Neural progenitor cell (in vitro differentiated cells): ENCODE results near the gene FAM167B. TPM values are rescaled to one million over a fixed set of nuclear protein-coding genes. Genes with fewer than 3 reads are reported as not detected.
"Not testable (repeated sequence)": the region's sequence is repeated elsewhere in the genome, so short reads cannot be mapped to it uniquely, and the experiment has no call there.

ENCODE experiments used
- DNase-seq: peaks from one replicate; pipeline ENCODE4 v3.0.0-alpha.2; 2016; ENCODE audit warnings: low spot score
- H2AFZ ChIP-seq: fragments of 200-600 bp; sonication (generic); replicated peaks from 2 replicates; pipeline ENCODE4 v1.6.1; 2016; ENCODE audit warnings: antibody characterized with exemption
- H3F3A ChIP-seq: fragments of 200-600 bp; sonication (generic); 2 replicates; pipeline ENCODE4 v1.6.1; 2016; ENCODE audit warnings: antibody characterized with exemption, low read depth
- H3K27ac ChIP-seq: fragments of 200-600 bp; sonication (generic); 2 replicates; pipeline ENCODE4 v1.5.1; 2016; ENCODE audit warnings: mild to moderate bottlenecking
- H3K27me3 ChIP-seq: fragments of 200-600 bp; sonication (generic); 2 replicates; pipeline ENCODE4 v1.6.1; 2016; ENCODE audit warnings: mild to moderate bottlenecking, moderate library complexity
- H3K36me3 ChIP-seq: fragments of 200-600 bp; sonication (generic); 2 replicates; pipeline ENCODE4 v1.5.1; 2016
- H3K4me1 ChIP-seq: fragments of 200-600 bp; sonication (generic); 2 replicates; pipeline ENCODE4 v1.6.1; 2016; ENCODE audit warnings: mixed run types
- H3K4me2 ChIP-seq: fragments of 200-600 bp; sonication (generic); 2 replicates; pipeline ENCODE4 v1.6.1; 2016
- H3K4me3 ChIP-seq: fragments of 200-600 bp; sonication (generic); 2 replicates; pipeline ENCODE4 v1.5.1; 2016
- H3K79me2 ChIP-seq: fragments of 200-600 bp; sonication (generic); 2 replicates; pipeline ENCODE4 v1.6.1; 2016; ENCODE audit warnings: low read depth
- H3K9ac ChIP-seq: fragments of 200-600 bp; sonication (generic); 2 replicates; pipeline ENCODE4 v1.6.1; 2016
- H3K9me3 ChIP-seq: fragments of 200-600 bp; sonication (generic); 2 replicates; pipeline ENCODE4 v1.5.1; 2016; ENCODE audit warnings: low read depth
- H4K20me1 ChIP-seq: fragments of 200-600 bp; sonication (generic); 2 replicates; pipeline ENCODE4 v1.6.1; 2016; ENCODE audit warnings: low read depth
- H3K27ac Mint-ChIP-seq: 3 replicates; pipeline ENCODE4 v1.8.0; 2021; ENCODE audit warnings: mixed read lengths
- H3K27me3 Mint-ChIP-seq: 2 replicates; pipeline ENCODE4 v1.8.0; 2022; ENCODE audit warnings: low read depth, mild to moderate bottlenecking, inconsistent platforms, moderate library complexity, mixed read lengths; ENCODE audit not compliant: insufficient read depth
- H3K36me3 Mint-ChIP-seq: 3 replicates; pipeline ENCODE4 v1.8.0; 2021; ENCODE audit warnings: mixed read lengths
- H3K4me1 Mint-ChIP-seq: 3 replicates; pipeline ENCODE4 v1.8.0; 2021; ENCODE audit warnings: mixed read lengths
- H3K4me3 Mint-ChIP-seq: 3 replicates; pipeline ENCODE4 v1.8.0; 2021; ENCODE audit warnings: mild to moderate bottlenecking, moderate library complexity, mixed read lengths
- H3K9me3 Mint-ChIP-seq: 3 replicates; pipeline ENCODE4 v1.8.0; 2020; ENCODE audit warnings: mixed read lengths
- CTCF ChIP-seq: fragments of 200-600 bp; sonication (generic); IDR thresholded peaks from 2 replicates; pipeline ENCODE4 v1.5.1; 2017; ENCODE audit warnings: antibody characterized with exemption, mild to moderate bottlenecking
- EZH2 ChIP-seq: fragments of 200-600 bp; sonication (generic); IDR thresholded peaks from 2 replicates; pipeline ENCODE4 v1.6.1; 2017; ENCODE audit warnings: antibody characterized with exemption, mild to moderate bottlenecking, moderate library complexity
- EZH2phosphoT487 ChIP-seq: fragments of 200-600 bp; sonication (generic); IDR thresholded peaks from 2 replicates; pipeline ENCODE4 v1.6.1; 2017; ENCODE audit warnings: antibody characterized with exemption
- total RNA-seq: library from RNA; depleted of rRNA; stranded (reverse); fragments of >200 nt; gene quantifications from 2 replicates; pipeline ENCODE4 v1.2.3, GENCODE V29; 2015; ENCODE audit warnings: low replicate concordance

FAM167B gene
- total RNA-seq, 1 donor from 2014 or later: 0.17 TPM

GRCh38 chr1:32256473-32257226 lies 9.6 kb downstream of the FAM167B start:
- Histone ChIP-seq H4K20me1 (no peaks in the 10 kb centered on the region), H2AFZ (no peak overlapping the region), H3K4me1 (no peaks in the 10 kb centered on the region), H3K9me3 (no peaks in the 10 kb centered on the region), H3F3A (no peaks in the 10 kb centered on the region), H3K36me3 (no peaks in the 10 kb centered on the region), H3K4me3 (no peak overlapping the region), H3K4me2 (no peak overlapping the region), H3K79me2 (no peaks in the 10 kb centered on the region), H3K27ac (no peak overlapping the region), H3K9ac (no peak overlapping the region), H3K27me3 (no peaks in the 10 kb centered on the region)
- Mint-ChIP-seq H3K27ac (no peak overlapping the region), H3K4me1 (peaks cover 2% of the 10 kb centered on the region), H3K4me3 (no peak overlapping the region), H3K36me3 (no peaks in the 10 kb centered on the region), H3K27me3 (peaks cover 6% of the 10 kb centered on the region), H3K9me3 (no peaks in the 10 kb centered on the region)
- DNase-seq: no peak
- TF ChIP-seq EZH2 (no peak), EZH2phosphoT487 (no peak), CTCF (no peak)

- no peak overlapping the region for H3K4me3 Mint-ChIP-seq
Measured at GRCh38 chr1:32257227-32257508, 10.1 kb downstream of the FAM167B start.

GRCh38 chr1:32263236-32263593 lies 16.2 kb downstream of the FAM167B start:
- not testable (repeated sequence) for H3K4me3 ChIP-seq, H3K4me1 ChIP-seq, H3K36me3 ChIP-seq, H3K9ac ChIP-seq, H3F3A ChIP-seq, H3K27ac Mint-ChIP-seq, H3K4me2 ChIP-seq, H3K9me3 Mint-ChIP-seq, H3K27ac ChIP-seq, DNase-seq, H2AFZ ChIP-seq, H3K27me3 ChIP-seq, H3K79me2 ChIP-seq, H3K36me3 Mint-ChIP-seq, H4K20me1 ChIP-seq, H3K4me1 Mint-ChIP-seq, H3K4me3 Mint-ChIP-seq, H3K27me3 Mint-ChIP-seq, H3K9me3 ChIP-seq

More at GRCh38 chr1:32257227-32257508, 10.1 kb downstream of the FAM167B start:
- Histone ChIP-seq H3K27me3 (no peaks in the 10 kb centered on the region), H2AFZ (no peak overlapping the region), H3K4me1 (no peaks in the 10 kb centered on the region), H3K9ac (no peak overlapping the region), H4K20me1 (no peaks in the 10 kb centered on the region), H3K27ac (no peak overlapping the region), H3K4me2 (no peak overlapping the region), H3K36me3 (no peaks in the 10 kb centered on the region), H3K4me3 (no peak overlapping the region), H3K9me3 (no peaks in the 10 kb centered on the region), H3K79me2 (no peaks in the 10 kb centered on the region), H3F3A (no peaks in the 10 kb centered on the region)
- H3K9me3 Mint-ChIP-seq: no peaks in the 10 kb centered on the region
- no peaks in the 10 kb centered on the region for H3K36me3 Mint-ChIP-seq
- no peak overlapping the region for H3K27ac Mint-ChIP-seq
- no peak for DNase-seq
- TF ChIP-seq EZH2 (no peak), EZH2phosphoT487 (no peak), CTCF (no peak)
- peaks cover 2% of the 10 kb centered on the region for H3K4me1 Mint-ChIP-seq
- peaks cover 6% of the 10 kb centered on the region for H3K27me3 Mint-ChIP-seq

- Histone ChIP-seq H3K27ac (no peak overlapping the region), H4K20me1 (no peaks in the 10 kb centered on the region), H3K27me3 (no peaks in the 10 kb centered on the region), H3F3A (no peaks in the 10 kb centered on the region), H3K9ac (no peak overlapping the region), H3K4me1 (no peaks in the 10 kb centered on the region), H2AFZ (no peak overlapping the region), H3K79me2 (no peaks in the 10 kb centered on the region), H3K36me3 (no peaks in the 10 kb centered on the region), H3K9me3 (no peaks in the 10 kb centered on the region), H3K4me2 (no peak overlapping the region), H3K4me3 (no peak overlapping the region)
- Mint-ChIP-seq H3K9me3 (no peaks in the 10 kb centered on the region), H3K27me3 (peaks cover 5% of the 10 kb centered on the region), H3K27ac (peak overlapping the region; percentile 16), H3K36me3 (no peaks in the 10 kb centered on the region), H3K4me1 (peaks cover 4% of the 10 kb centered on the region), H3K4me3 (no peak overlapping the region)
- TF ChIP-seq EZH2phosphoT487: no peak
- TF ChIP-seq EZH2: no peak
- no peak for TF ChIP-seq CTCF
- DNase-seq: no peak
Measured at GRCh38 chr1:32263744-32264143, 16.7 kb downstream of the FAM167B start.
